Endothelial cell of umbilical vein (primary cell): ENCODE measurements around the gene RAB12. TPM values are rescaled to one million over a fixed set of nuclear protein-coding genes. Genes with fewer than 3 reads are reported as not detected.

Source experiments
- BruUV-seq: library from RNA; stranded (reverse); fragments of 400-500 nt; replicated peaks from 2 replicates; lab custom pipeline; 2021; lab: Mats Ljungman, UMichigan
- CTCF ChIA-PET: fragments of 300-600, 350-600 bp; sonication (Branson Sonifier 250); formaldehyde crosslinking; loops from one replicate; lab custom pipeline; 2021; ENCODE audit warnings: antibody characterized with exemption, inconsistent platforms; lab: Charles Lee
- POLR2A ChIA-PET: fragments of 300-600, 350-600 bp; sonication (Branson Sonifier 250); formaldehyde crosslinking; loops from one replicate; lab custom pipeline; 2021; ENCODE audit warnings: antibody characterized with exemption, inconsistent platforms; lab: Charles Lee
- DNase-seq: peaks from one replicate; pipeline ENCODE4 v3.0.0-alpha.2; 2011; ENCODE audit warnings: low read depth, low spot score
- FAIRE-seq: peaks from 2 replicates; lab custom pipeline; 2011; peaks lifted over from hg19 to GRCh38; lab: Jason Lieb, UNC
- H2AFZ ChIP-seq: 2 replicates; pipeline ENCODE4 v1.6.0; 2012; ENCODE audit warnings: low read depth, low read length, control low read depth, inconsistent platforms
- H3K27ac ChIP-seq: 2 replicates; pipeline ENCODE4 v1.5.1; 2011; ENCODE audit warnings: low read depth, mild to moderate bottlenecking, control low read depth, low read length, moderate library complexity; ENCODE audit not compliant: insufficient read depth
- H3K27me3 ChIP-seq, 2 experiments: 2 replicates each; pipeline versions ENCODE4 v1.6.0 to v1.6.1; 2011; ENCODE audit warnings: low read length in 2 of 2, mixed read lengths in 1 of 2; ENCODE audit not compliant: control insufficient read depth in 2 of 2, insufficient read depth in 2 of 2
- H3K36me3 ChIP-seq, 2 experiments: 2 replicates in 1 of 2; 3 replicates in 1 of 2; pipeline ENCODE4 v1.5.1; 2011; ENCODE audit warnings: low read length in 2 of 2, mild to moderate bottlenecking in 1 of 2, moderate library complexity in 1 of 2; ENCODE audit not compliant: control insufficient read depth in 2 of 2, insufficient read depth in 2 of 2; ENCODE audit errors: extremely low read depth in 1 of 2
- H3K4me1 ChIP-seq: 3 replicates; pipeline ENCODE4 v1.5.1; 2011; ENCODE audit warnings: mild to moderate bottlenecking, low read length; ENCODE audit not compliant: control insufficient read depth, insufficient read depth; ENCODE audit errors: extremely low read depth
- H3K4me2 ChIP-seq: 2 replicates; pipeline ENCODE4 v1.6.1; 2011; ENCODE audit warnings: low read length, control low read depth, mixed read lengths; ENCODE audit not compliant: insufficient read depth
- H3K4me3 ChIP-seq, 3 experiments: fragments of 200-600 bp in 1 of 3; sonication (generic), shearing (Covaris generic) in 1 of 3; replicated peaks in 1 of 3; 2 replicates each; pipeline ENCODE4 v1.5.1; 2011 to 2016; ENCODE audit warnings: control low read depth in 3 of 3, low read length in 3 of 3, mild to moderate bottlenecking in 2 of 3, inconsistent platforms in 1 of 3, low read depth in 1 of 3, moderate library complexity in 1 of 3; ENCODE audit not compliant: insufficient read depth in 1 of 3
- H3K79me2 ChIP-seq: 2 replicates; pipeline ENCODE4 v1.6.0; 2012; ENCODE audit warnings: low read length, inconsistent platforms; ENCODE audit not compliant: control insufficient read depth, insufficient read depth
- H3K9ac ChIP-seq: replicated peaks from 2 replicates; pipeline ENCODE3; 2011; ENCODE audit warnings: low read length, control low read depth; ENCODE audit not compliant: insufficient read depth; ENCODE audit errors: extremely low read depth
- H3K9me1 ChIP-seq: replicated peaks from 3 replicates; pipeline ENCODE4 v1.6.0; 2011; ENCODE audit warnings: mild to moderate bottlenecking, low read length; ENCODE audit not compliant: control insufficient read depth, insufficient read depth; ENCODE audit errors: extremely low read depth
- H3K9me3 ChIP-seq: replicated peaks from 2 replicates; pipeline ENCODE4 v1.5.1; 2012; ENCODE audit warnings: low read length, inconsistent platforms; ENCODE audit not compliant: control insufficient read depth, insufficient read depth
- H4K20me1 ChIP-seq: replicated peaks from 2 replicates; pipeline ENCODE3; 2011; ENCODE audit warnings: mild to moderate bottlenecking, low read length; ENCODE audit not compliant: control insufficient read depth, insufficient read depth; ENCODE audit errors: extremely low read depth
- CTCF ChIP-seq, 2 donors: IDR thresholded peaks; 1 replicate in 1 of 2; 2 replicates in 1 of 2; pipeline ENCODE4 v1.5.1; 2011; ENCODE audit warnings: low read length in 2 of 2, mild to moderate bottlenecking in 2 of 2, moderate library complexity in 2 of 2, control low read depth in 1 of 2, inconsistent platforms in 1 of 2, low read depth in 1 of 2; ENCODE audit not compliant: insufficient read depth in 1 of 2; ENCODE audit errors: extremely low read depth in 1 of 2
- EZH2 ChIP-seq: IDR thresholded peaks from 2 replicates; pipeline ENCODE4 v1.6.1; 2012; ENCODE audit warnings: borderline replicate concordance, low read depth, mild to moderate bottlenecking, moderate library complexity, low read length, inconsistent platforms; ENCODE audit not compliant: severe bottlenecking
- FOS ChIP-seq: IDR thresholded peaks from 2 replicates; pipeline ENCODE4 v1.6.1; 2011; ENCODE audit warnings: mild to moderate bottlenecking, low read length, moderate library complexity, borderline replicate concordance; ENCODE audit not compliant: insufficient read depth
- GATA2 ChIP-seq: IDR thresholded peaks from 2 replicates; pipeline ENCODE4 v1.7.0; 2011; ENCODE audit warnings: low read depth, mild to moderate bottlenecking, moderate library complexity, mixed read lengths, low read length; ENCODE audit not compliant: insufficient read length, insufficient read depth
- JUN ChIP-seq: IDR thresholded peaks from 2 replicates; pipeline ENCODE4 v1.6.1; 2011; ENCODE audit warnings: borderline replicate concordance, low read depth; ENCODE audit not compliant: insufficient read length, insufficient read depth
- MAX ChIP-seq: IDR thresholded peaks from 2 replicates; pipeline ENCODE4 v1.6.1; 2011; ENCODE audit not compliant: insufficient read depth, insufficient read length
- MYC ChIP-seq: IDR thresholded peaks from one replicate; pipeline ENCODE4 v1.6.1; 2011; ENCODE audit warnings: mild to moderate bottlenecking, low read depth, low read length
- POLR2A ChIP-seq: IDR thresholded peaks from 2 replicates; pipeline ENCODE4 v1.6.1; 2012; ENCODE audit warnings: low read depth, mild to moderate bottlenecking, control low read depth, low read length
- POLR2AphosphoS5 ChIP-seq: IDR thresholded peaks from 2 replicates; pipeline ENCODE4 v1.6.1; 2012; ENCODE audit warnings: low read depth, mild to moderate bottlenecking, control low read depth, low read length, moderate library complexity; ENCODE audit not compliant: insufficient read depth
- dilution Hi-C: fragments of 300-500 bp; cut with MboI; formaldehyde crosslinking; loops from one replicate; pipeline ENCODE4 v1.15.0; 2019; ENCODE audit warnings: low sequenced_read_pairs; ENCODE audit not compliant: extremely low pct_ligation_motif_present
- intact Hi-C: fragments of 100-400 bp; cut with micrococcal nuclease; formaldehyde crosslinking; loops from one replicate; pipeline ENCODE4 v1.10.0; 2022
- polyA plus RNA-seq, 4 experiments: library from polyadenylated mRNA; depleted of rRNA in 3 of 4; stranded (reverse) in 3 of 4; unstranded in 1 of 4; fragments of >200 nt; gene quantifications; 2 replicates each; pipeline versions ENCODE4 v1.2.1 to v1.2.3, GENCODE V29; 2011 to 2012; ENCODE audit warnings: missing spikeins in 1 of 4
- total RNA-seq: library from RNA; stranded (reverse); gene quantifications from 2 replicates; pipeline ENCODE4 v1.2.3, GENCODE V29; 2021

Gene RAB12
- total and polyA plus RNA-seq, 2 donors (not counting 3 experiments of a cell fraction or from before 2014, with no cell fraction given), result 11.5 to 42.0 TPM

- no peaks in the 10 kb centered on the region for H3K9me1 ChIP-seq
- no peak overlapping the region for H2AFZ ChIP-seq
- no peaks in the 10 kb centered on the region for H3K27me3 ChIP-seq
- no peaks in the 10 kb centered on the region for H4K20me1 ChIP-seq
- no peak overlapping the region for H3K4me3 ChIP-seq
- H3K9ac ChIP-seq, result no peak overlapping the region
- dilution Hi-C loops, result loop anchor here (25.0 kb wide), 1 partner anchor 358 kb away; no protein-coding TSS in a partner anchor
- H3K79me2 ChIP-seq, result peaks cover 47% of the 10 kb centered on the region
- H3K36me3 ChIP-seq, result peaks cover 10 to 11% of the 10 kb centered on the region in 2 experiments
- no peak overlapping the region for H3K27ac ChIP-seq
- no peaks in the 10 kb centered on the region for H3K9me3 ChIP-seq
- TF ChIP-seq CTCF (IDR thresholded peaks at IDR 0.05; ENCODE audit: extremely low read depth in 1 of 2, insufficient read depth in 1 of 2, low read depth in 1 of 2, low read length in 2 of 2), result no peak
- no peak for TF ChIP-seq POLR2AphosphoS5
- no peak for TF ChIP-seq FOS
- TF ChIP-seq POLR2A, result no peak
- TF ChIP-seq MAX, result no peak
- no peak for TF ChIP-seq GATA2
- no peak for TF ChIP-seq EZH2
- TF ChIP-seq MYC, result no peak
- TF ChIP-seq JUN, result no peak
- no peak overlapping the region for H3K4me2 ChIP-seq
- CTCF ChIA-PET, result interaction anchor here (1.4 kb wide), 1 partner anchor 20 kb away, joined by 3 read pairs; the partner anchor contains the start of gene RAB12
- DNase-seq (no peak), FAIRE-seq (no peak)
- intact Hi-C loops, result no loop called here
- POLR2A ChIA-PET, result no interaction called here
- no TSS peak for BruUV-seq
- H3K4me1 ChIP-seq, result peaks cover 19% of the 10 kb centered on the region
These were observed 20.4 kb downstream of the RAB12 start for GRCh38 chr18:8629602-8630001.
